Ishikawa (cell line): ENCODE results near the gene EYA2.

Source experiments
- CREB1 ChIP-seq: IDR thresholded peaks from 2 replicates; pipeline ENCODE4 v1.6.1; 2012; ENCODE audit warnings: low read depth
- EGR1 ChIP-seq: IDR thresholded peaks from 2 replicates; pipeline ENCODE4 v1.6.1; 2012
- EP300 ChIP-seq: IDR thresholded peaks from 2 replicates; pipeline ENCODE4 v1.6.1; 2012; ENCODE audit warnings: borderline replicate concordance
- MAX ChIP-seq: IDR thresholded peaks from 2 replicates; pipeline ENCODE4 v1.6.1; 2012
- RAD21 ChIP-seq: IDR thresholded peaks from 2 replicates; pipeline ENCODE4 v1.6.1; 2012; ENCODE audit warnings: low read depth
- ZBTB7A ChIP-seq: IDR thresholded peaks from 2 replicates; pipeline ENCODE4 v1.6.1; 2012; ENCODE audit warnings: low read depth

DNA sequence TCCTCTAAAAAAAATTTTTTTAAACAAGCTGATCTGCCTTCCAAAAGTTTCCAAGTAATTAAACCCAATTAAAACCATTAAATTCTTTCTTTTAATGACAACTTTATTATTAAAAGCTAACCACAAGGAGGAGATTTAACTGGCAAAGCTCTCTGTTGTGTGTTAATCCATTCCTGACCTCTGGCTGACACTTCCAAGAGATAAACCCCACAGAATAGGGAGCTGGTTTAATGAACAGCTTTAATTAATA, 230.8 kb downstream of the EYA2 start:
- TF ChIP-seq MAX (no peak), CREB1 (no peak), EP300 (no peak), RAD21 (no peak), ZBTB7A (no peak), EGR1 (no peak)
